Vagina (tissue), 2 donors: ENCODE data around the gene AQP5. TPM values are rescaled to one million over a fixed set of nuclear protein-coding genes. Genes with fewer than 3 reads are reported as not detected.

Source experiments
- DNase-seq, 2 donors: peaks; one replicate each; pipeline ENCODE4 v3.0.0-alpha.2; 2017; ENCODE audit errors: extremely low spot score in 2 of 2
- H3K27ac ChIP-seq: fragments of 200-600 bp; sonication (generic); one replicate; pipeline ENCODE4 v1.5.1; 2019
- H3K27me3 ChIP-seq: fragments of 200-600 bp; sonication (generic); one replicate; pipeline ENCODE4 v1.5.1; 2019
- H3K36me3 ChIP-seq, 2 donors: fragments of 200-600 bp; sonication (generic); one replicate each; pipeline ENCODE4 v1.5.1; 2017 to 2019
- H3K4me1 ChIP-seq: fragments of 200-600 bp; sonication (generic); one replicate; pipeline ENCODE4 v1.5.1; 2019
- H3K4me3 ChIP-seq, 2 donors: fragments of 200-600 bp; sonication (generic); 1 replicate in 1 of 2; 2 replicates in 1 of 2; pipeline ENCODE4 v1.5.1; 2016 to 2019
- H3K9me3 ChIP-seq: fragments of 200-600 bp; sonication (generic); one replicate; pipeline ENCODE4 v1.5.1; 2019
- CTCF ChIP-seq, 3 experiments: fragments of 450-650 bp in 2 of 3; fragments of 200-600 bp in 1 of 3; sonication (generic) in 1 of 3; IDR thresholded peaks; one replicate each; pipeline ENCODE4 v1.5.1; 2017 to 2019; ENCODE audit warnings: antibody characterized with exemption in 3 of 3, mild to moderate bottlenecking in 2 of 3, moderate library complexity in 2 of 3
- POLR2A ChIP-seq, 2 donors: fragments of 450-650 bp; IDR thresholded peaks; one replicate each; pipeline ENCODE4 v1.6.1; 2017; ENCODE audit warnings: antibody characterized with exemption in 2 of 2, mild to moderate bottlenecking in 2 of 2, moderate library complexity in 2 of 2
- POLR2AphosphoS5 ChIP-seq, 2 donors: sonication (generic); formaldehyde crosslinking; IDR thresholded peaks; one replicate each; pipeline ENCODE4 v1.9.0; 2017; ENCODE audit warnings: antibody characterized with exemption in 2 of 2, mild to moderate bottlenecking in 2 of 2, low read depth in 1 of 2; ENCODE audit not compliant: insufficient read depth in 1 of 2
- intact Hi-C: fragments of 100-400 bp; cut with DNase I; formaldehyde crosslinking; loops from one replicate; pipeline ENCODE4 v1.15.1; 2023
- total RNA-seq: library from RNA; depleted of rRNA; stranded (reverse); fragments of >200 nt; gene quantifications from one replicate; pipeline ENCODE4 v1.2.3, GENCODE V29; 2016

The AQP5 gene
- total RNA-seq, 1 donor from 2014 or later: not detected

DNA sequence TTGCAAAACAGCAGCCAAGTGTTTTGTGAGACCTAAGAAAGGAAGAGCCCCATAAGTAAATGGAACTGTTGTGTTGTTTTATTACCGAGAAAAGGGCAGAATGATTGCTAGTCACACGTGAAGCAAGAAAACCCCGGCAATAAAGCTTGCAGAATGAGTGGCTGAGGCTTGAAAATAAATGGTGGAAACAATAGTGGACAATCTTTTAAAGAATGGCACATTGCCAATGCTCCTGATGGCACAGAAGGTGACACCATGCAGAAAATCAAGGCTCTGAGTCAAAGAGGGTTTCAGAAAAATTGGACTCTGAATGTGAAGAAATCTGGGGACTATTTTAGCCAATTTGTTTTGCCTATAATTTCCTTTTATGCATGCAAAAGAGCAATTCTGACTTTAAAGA is 15.2 kb upstream of the AQP5 start:
- H3K27me3 ChIP-seq: no peaks in the 10 kb centered on the region
- DNase-seq: no peak
- H3K4me1 ChIP-seq: peaks cover 16% of the 10 kb centered on the region
- intact Hi-C loops: no loop called here
- no peaks in the 10 kb centered on the region for H3K9me3 ChIP-seq
- no peaks in the 10 kb centered on the region for H3K36me3 ChIP-seq
- no peak overlapping the region for H3K27ac ChIP-seq
- H3K4me3 ChIP-seq: no peak overlapping the region
- TF ChIP-seq POLR2AphosphoS5 (IDR thresholded peaks at IDR 0.05; ENCODE audit: insufficient read depth in 1 of 2, low read depth in 1 of 2) (no peak), POLR2A (IDR thresholded peaks at IDR 0.05) (no peak), CTCF (IDR thresholded peaks at IDR 0.05) (no peak)

GRCh38 chr12:49947593-49948226 is 14.0 kb upstream of the AQP5 start:
- no peak for DNase-seq
- no peak overlapping the region for H3K27ac ChIP-seq
- intact Hi-C loops: no loop called here
- no peaks in the 10 kb centered on the region for H3K9me3 ChIP-seq
- H3K4me1 ChIP-seq: peaks cover 16% of the 10 kb centered on the region
- H3K36me3 ChIP-seq: no peaks in the 10 kb centered on the region
- H3K27me3 ChIP-seq: no peaks in the 10 kb centered on the region
- no peak for TF ChIP-seq POLR2AphosphoS5 (IDR thresholded peaks at IDR 0.05; ENCODE audit: insufficient read depth in 1 of 2, low read depth in 1 of 2)
- TF ChIP-seq CTCF (IDR thresholded peaks at IDR 0.05): no peak
- no peak for TF ChIP-seq POLR2A (IDR thresholded peaks at IDR 0.05)
- no peak overlapping the region for H3K4me3 ChIP-seq

- TF ChIP-seq CTCF (IDR thresholded peaks at IDR 0.05): no peak
- TF ChIP-seq POLR2A (IDR thresholded peaks at IDR 0.05): no peak
- TF ChIP-seq POLR2AphosphoS5 (IDR thresholded peaks at IDR 0.05; ENCODE audit: insufficient read depth in 1 of 2, low read depth in 1 of 2): no peak
- Histone ChIP-seq H3K9me3 (no peaks in the 10 kb centered on the region), H3K4me3 (no peak overlapping the region), H3K27me3 (no peaks in the 10 kb centered on the region), H3K4me1 (peaks cover 11% of the 10 kb centered on the region), H3K27ac (no peak overlapping the region), H3K36me3 (no peaks in the 10 kb centered on the region)
- intact Hi-C loops: no loop called here
- no peak for DNase-seq
These were observed 12.5 kb upstream of the AQP5 start for GRCh38 chr12:49948866-49949845.

- intact Hi-C loops: loop anchor here (5.0 kb wide), 1 partner anchor 83 kb away; no protein-coding TSS in a partner anchor
- H3K9me3 ChIP-seq: no peaks in the 10 kb centered on the region
- H3K4me3 ChIP-seq: no peak overlapping the region
- no peak overlapping the region for H3K27ac ChIP-seq
- peaks cover 11% of the 10 kb centered on the region for H3K4me1 ChIP-seq
- no peaks in the 10 kb centered on the region for H3K27me3 ChIP-seq
- DNase-seq: no peak
- no peak for TF ChIP-seq CTCF (IDR thresholded peaks at IDR 0.05)
- no peak for TF ChIP-seq POLR2A (IDR thresholded peaks at IDR 0.05)
- no peak for TF ChIP-seq POLR2AphosphoS5 (IDR thresholded peaks at IDR 0.05; ENCODE audit: insufficient read depth in 1 of 2, low read depth in 1 of 2)
- no peaks in the 10 kb centered on the region for H3K36me3 ChIP-seq
These were observed 11.8 kb upstream of the AQP5 start for GRCh38 chr12:49949866-49950265.
